ENCODE measurements around the gene ZBTB21. TPM values are rescaled to one million over a fixed set of nuclear protein-coding genes. Genes with fewer than 3 reads are reported as not detected.
"Not testable (repeated sequence)": the region's sequence is repeated elsewhere in the genome, so short reads cannot be mapped to it uniquely, and the experiment has no call there.

The ZBTB21 gene
- polyA plus RNA-seq, 12 donors: 4.5 to 10.4 (median 6.6) TPM; not detected in 1

DNA sequence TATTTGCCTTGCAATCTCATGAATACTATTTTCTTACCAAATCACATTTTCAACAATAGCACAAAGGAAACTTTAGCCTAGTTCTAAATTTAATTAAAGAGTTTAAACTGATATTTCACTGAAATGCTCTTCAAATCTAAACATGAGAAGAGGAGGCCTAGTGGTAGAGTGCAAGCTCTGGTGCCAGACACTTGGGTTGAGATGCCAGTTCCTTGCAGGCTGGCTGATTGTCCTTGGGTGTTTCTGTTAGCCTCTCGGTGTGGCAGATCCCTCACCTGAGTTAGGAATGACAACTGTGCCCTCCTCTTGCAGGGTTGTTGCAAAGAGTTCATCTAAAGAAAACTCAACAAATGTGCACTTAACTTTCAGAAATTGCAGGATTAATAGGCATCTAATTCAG, 12.5 kb downstream of the ZBTB21 start:
- DNase-seq: no peak

DNA sequence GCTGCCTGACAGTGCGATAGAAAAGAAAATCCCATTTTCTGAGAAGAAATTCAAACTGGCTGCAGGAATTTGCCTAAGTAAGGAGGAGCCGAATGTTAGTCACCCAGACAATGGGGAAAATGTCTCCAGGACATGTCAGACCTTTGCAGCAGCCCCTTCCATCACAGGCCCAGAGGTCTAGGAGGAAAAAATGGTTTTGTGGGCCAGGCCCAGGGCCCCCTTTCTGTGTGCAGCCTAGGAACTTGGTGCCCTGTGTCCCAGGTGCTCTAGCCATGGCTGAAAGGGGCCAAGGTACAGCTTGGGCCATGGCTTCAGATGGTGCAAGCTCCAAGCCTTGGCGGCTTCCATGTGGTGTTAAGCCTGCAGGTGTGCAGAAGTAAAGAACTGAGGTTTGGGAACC, 14.6 kb downstream of the ZBTB21 start:
- DNase-seq: no peak

DNA sequence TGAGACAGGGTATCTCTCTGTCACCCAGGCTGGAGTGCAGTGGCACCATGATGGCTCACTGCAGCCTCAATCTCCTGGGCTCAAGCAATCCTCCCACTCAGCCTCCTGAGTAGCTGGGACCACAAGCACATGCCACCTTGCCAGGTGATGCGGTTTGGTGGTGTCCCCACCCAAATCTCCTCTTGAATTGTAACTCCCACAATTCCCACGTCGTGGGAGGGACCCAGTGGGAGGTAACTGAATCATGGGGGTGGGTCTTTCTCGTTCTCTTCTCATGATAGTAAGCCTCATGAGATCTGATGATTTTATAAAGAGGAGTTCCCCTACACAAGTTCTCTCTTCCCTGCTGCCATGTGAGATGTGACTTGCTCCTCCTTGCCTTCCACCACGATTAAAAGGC, 15.5 kb downstream of the ZBTB21 start:
- DNase-seq: not testable (repeated sequence)

DNA sequence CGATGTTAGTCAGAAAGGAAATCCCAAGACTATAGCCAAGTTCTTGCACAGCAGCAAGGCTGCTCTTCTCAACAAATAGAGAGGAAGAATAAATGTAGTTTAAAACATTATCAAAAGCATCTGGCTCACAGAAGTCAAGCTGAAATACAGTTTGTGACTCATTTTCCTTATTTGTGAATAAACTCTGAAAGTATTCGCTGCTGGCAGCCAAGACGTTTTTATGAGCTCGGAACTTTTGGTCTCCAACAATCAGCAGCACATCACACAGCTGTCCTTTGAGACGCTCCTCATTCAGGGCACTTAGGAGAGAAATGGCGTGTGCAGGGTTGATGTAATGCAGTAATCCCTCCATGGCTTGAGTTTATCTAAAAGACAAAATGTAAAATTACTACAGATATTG, 16.4 kb downstream of the ZBTB21 start:
- DNase-seq: no peak

DNA sequence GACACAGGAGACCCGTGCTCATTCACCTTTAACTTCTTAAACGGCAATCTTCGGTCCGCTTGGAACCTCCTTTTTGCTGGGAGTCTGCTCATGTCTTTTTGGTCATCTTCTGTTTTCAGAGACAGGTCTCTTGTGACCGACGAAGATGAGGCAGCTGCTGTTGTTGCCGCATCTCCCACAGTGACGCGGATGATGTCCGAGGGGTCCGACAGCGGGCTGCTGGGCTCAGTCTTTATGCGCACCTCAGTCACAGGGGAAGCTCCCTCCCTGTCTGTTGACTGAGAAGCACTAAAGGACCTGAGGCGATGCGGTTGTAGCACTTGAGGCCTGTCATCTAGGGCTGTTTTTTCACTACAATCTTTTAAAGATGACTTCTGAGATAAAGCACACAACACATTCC, 17.6 kb downstream of the ZBTB21 start:
- DNase-seq: no peak

DNA sequence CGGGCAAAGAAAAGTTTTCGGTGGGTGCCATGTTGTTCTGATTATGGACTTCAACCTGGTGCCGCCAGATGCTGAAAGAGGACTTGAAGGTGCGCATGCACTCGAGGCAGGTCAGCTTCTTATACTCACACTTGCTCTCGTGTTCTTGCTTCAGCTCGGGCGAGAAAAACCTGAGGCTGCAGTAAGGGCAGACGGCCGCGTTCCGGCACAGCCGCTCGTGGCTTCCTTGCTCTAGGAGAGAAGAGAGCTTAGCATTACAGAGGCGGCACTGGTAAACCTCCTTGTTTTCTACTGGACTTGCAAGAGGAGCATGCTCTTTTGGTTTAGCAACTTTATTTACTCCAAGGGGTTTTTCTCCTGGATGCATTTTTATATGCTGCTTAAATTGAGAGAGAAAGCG, 18.5 kb downstream of the ZBTB21 start:
- DNase-seq: no peak

DNA sequence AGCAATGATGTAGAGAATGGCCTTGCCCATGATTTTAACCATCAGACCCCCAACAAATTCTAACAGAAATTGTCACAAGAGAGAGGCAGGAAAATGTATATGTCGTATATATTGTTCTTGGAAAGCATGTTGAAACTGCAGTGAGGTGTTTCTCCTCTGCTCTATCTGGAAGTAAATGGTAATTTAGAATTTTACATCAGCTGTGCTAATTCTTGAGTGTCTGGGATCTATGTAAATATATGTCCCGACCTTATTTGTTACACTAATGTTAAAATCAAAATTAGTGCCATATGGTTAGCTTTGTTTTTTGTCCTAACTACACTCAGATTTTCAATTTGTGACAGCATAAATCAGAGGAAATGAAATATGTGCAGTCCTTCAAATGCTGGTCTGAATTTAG, 20.5 kb downstream of the ZBTB21 start:
- DNase-seq: no peak

DNA sequence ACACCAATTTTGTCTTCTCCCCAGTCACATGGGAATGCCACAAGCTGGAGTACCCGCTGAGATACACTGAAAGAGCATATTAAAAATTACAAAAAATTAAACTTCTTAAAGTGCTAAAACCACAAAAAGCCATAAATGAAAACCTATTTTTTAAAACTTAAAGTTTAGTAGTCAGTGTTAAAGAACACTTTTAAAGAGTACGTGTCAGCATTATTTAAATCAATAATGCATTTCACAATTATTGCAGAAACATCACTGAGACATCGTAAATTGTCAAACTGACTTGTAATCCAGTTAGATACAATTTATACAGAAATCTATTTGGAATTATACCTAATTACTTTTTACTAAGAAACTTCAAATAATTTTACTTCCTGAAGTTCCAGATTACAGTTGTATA, 22.9 kb downstream of the ZBTB21 start:
- no peak for DNase-seq

DNA sequence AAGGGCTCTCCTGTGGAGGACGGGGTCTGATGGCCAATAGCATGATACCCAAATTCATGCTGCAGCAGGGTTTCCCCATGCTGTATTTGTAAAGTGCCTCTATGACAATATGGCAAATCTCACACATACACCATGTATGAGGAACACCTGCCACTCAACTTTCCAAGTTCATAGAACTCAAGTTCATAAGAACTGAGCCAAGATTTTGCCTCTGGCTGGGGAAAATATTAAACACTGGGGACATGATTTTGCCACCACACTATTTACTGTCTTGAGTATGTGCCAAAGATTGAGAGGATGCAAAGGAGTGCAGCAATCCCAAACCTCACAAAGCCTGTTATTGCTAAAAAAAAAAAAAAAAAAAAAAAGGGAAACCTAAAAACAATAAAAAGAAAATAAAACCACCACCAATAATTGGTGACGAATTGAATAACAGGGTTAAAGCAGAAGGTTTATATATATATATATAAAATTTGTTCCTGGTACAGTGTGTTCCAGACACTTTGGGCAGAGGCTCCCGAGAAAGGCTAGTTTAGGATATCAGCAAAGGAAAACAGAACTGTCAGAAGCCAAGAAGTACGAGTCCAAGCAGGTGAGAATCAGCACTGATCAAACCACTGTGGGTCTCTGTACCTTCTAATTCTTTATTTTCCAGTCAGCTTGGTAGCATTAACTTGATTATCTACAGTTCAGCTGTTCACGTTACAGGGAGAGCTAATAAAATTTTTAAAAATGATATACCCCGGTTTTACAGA, 24.3 kb downstream of the ZBTB21 start:
- no peak for DNase-seq

DNA sequence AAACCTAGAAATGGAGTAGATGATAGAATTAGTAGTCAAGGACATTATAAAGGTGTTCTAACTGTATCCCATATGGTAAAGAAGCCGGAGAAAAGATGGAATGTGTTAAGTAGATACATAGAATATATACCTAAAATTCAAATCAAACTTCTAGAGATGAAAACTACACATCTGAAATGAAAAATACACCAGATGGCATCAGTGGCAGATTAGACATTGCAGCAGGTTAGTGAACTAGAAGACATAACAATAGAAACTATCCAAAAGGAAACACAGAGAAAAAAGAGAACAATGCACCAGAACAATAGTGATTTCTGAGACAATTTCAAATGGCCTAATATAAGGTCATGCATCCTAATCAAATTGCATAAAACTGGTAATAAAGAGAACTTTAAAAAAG, 26.9 kb downstream of the ZBTB21 start:
- no peak for DNase-seq

DNA sequence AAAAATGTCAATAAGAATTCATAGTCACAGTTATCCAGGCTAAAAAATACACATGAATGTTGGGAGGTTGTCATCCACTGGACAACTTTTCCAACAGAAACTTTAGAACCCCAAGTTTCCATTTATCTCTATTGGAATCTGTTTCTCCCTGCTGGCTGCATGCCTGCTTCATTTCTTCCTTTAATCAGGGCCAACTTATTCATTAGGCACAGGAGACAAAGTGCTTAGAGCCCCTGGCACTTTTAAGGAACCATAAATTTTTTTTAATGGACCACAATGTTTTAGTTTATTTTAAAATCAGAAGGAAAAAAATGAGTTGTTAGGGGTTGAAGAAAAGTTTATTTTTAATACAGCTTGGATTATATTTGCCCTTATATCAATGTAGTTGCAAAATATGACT, 29.6 kb downstream of the ZBTB21 start:
- DNase-seq: no peak

DNA sequence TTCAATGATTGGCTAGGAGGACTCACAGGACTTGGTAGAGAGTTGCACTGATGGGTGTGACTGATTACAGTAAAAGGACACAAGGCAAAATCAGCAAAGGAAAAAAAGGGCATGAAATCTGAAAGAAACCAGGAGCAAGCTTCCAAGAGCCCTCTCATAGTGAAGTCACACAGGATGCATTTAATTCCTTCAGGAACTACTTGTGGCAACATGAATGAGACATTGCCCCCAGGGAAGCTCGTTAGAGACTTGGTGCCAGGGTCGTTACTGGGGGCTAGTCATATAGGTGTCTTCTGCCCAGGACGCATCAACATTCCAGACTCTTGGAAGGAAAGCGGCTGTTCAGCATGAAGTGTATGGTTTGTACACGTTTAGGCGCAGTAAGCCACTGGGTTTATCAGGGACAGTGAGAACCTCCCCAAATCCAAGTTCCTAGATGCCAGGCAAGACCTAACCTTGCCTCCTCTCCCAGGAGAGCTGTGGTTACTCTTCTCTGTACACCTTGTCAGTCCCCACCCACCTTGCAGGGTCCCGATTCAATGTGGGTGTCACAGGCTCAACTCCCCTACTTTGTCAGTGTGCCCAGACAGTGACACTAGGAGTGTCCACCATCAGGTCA, 30.3 kb downstream of the ZBTB21 start:
- no peak for DNase-seq

DNA sequence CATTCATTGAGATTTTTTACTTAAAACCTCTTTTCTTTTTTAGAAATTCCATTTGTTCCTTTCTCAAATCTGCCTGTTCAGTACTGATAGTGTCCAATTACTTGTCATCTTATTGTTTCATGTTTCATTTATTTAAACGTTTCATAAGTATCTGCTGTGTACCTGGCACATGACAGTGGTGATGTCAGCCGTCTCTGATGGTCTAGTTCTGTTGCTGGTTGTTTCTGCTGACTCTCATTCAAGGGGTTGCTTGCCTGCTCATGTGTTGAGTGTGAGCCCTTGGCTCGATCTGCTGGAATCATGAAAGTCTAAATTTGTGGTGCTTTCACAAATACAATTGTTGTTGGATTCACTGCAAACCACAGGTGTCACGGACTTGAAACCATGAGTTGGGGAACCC, 30.8 kb downstream of the ZBTB21 start:
- no peak for DNase-seq

DNA sequence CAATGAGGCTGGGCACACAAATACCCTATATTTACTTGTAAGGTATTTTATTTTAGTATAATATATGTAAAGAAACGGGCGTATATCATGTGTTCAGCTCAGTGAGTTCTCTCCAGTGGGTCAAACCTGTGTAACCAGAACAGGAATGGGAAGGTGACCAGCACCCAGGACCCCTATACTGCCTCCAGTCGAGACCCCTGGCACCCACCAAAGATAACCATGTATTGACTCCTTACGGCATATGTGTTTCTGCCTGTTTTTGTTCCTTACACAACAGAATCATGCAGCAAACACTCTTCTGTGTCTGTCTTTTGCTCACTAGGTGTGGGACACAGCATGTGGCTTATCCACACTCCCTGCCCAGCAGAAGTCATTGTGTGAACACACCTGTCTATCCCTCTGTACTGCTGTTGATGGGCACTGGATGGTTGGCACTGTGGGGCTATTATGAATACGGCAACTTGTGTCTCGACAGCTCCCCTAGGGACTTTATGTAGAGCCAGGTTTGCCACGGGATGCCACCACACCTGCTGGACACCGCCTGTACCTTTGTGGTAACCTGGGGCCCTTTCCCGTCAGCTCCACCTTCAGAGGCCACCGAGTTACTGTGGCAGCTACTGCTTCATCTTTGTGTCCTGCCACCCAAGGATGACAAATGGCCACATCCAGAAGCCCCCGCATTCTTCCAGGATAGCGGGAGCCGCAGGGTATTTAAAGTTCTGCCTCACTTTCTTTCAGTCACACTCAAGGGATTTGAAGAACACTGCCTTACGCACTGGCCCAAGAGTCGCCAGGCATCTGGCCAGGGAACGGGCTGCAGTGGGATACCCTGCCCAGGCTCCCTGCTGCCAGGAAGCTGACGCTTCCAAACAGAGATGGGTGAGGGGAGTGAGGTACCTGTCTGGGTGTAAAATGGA, 32.9 kb downstream of the ZBTB21 start:
- DNase-seq: no peak

DNA sequence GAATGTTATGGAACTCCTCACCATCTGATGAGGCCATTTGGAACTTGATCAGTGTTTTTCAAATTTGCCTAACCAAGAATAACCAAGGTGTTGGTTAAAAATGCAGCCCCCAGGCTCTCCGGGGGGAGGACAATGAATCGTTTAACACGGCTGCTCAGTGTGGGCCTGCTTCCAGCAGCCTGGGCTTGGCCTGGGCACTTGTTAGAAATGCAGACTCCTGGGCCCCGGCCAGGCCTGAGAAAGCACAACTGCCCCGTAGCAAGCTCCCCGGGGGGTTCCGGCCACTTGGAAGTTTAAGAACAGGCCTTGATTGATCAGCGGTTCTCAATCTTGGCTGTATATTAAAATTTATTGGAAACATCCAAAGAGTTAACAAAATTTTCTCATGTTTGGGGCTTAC, 33.5 kb downstream of the ZBTB21 start:
- no peak for DNase-seq

DNA sequence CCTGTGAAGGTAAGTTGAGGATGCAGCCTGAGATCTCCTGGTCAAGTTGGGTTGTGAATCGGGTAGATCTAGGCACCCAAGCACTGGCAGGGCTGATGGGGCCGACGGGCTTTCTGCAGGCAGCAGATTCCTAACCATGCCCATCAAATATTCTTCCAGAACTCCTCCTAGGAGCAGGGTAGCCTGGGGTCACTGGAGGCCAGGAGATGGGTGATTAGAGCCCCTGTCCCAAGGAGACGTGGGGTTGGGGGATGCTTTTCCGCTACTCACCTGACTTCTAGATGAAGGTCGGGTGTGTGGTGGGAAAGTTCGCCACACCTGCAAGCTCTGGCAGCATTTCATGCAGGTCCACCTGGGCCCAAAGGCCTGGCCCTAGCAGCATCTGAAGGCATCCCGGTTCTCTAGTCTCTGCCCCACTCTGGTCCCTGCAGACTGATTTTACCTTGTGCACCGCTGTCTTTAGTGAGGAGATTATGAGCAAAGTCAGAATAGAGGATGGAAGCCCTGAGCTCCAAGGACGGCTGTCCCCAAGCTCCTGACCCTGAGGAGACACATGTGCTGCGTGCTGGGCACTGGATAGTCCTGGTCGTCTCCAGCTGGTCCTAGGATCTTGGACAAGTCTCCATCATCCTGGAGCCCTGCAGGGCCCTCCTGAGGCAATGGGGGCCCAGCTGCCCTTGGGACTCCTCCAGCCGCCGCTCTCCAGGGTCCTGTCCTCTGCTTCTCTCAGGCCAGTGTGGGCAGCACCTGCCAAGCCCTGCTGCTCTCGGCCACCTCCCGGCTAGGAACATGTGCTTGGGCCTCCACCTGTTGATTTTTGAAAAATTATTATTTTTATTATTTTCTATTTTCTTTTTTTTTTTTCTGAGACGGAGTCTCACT, 34.5 kb downstream of the ZBTB21 start:
- DNase-seq: no peak

DNA sequence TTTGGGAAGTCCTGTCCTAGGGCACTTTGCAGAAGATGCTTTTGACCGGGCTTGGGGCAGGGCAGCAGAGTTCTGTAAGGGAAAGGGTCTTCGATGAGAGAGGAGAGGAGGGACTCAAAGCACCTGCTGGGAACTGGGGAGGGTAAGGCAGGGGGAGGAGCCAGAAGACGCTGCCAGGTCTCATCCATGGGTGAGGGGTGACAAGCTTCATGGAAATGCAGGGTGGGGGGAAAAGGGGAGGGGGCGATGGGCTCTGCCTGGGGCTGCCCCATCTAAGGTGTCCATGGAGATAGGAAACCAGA, 35.5 kb downstream of the ZBTB21 start:
- DNase-seq: no peak

DNA sequence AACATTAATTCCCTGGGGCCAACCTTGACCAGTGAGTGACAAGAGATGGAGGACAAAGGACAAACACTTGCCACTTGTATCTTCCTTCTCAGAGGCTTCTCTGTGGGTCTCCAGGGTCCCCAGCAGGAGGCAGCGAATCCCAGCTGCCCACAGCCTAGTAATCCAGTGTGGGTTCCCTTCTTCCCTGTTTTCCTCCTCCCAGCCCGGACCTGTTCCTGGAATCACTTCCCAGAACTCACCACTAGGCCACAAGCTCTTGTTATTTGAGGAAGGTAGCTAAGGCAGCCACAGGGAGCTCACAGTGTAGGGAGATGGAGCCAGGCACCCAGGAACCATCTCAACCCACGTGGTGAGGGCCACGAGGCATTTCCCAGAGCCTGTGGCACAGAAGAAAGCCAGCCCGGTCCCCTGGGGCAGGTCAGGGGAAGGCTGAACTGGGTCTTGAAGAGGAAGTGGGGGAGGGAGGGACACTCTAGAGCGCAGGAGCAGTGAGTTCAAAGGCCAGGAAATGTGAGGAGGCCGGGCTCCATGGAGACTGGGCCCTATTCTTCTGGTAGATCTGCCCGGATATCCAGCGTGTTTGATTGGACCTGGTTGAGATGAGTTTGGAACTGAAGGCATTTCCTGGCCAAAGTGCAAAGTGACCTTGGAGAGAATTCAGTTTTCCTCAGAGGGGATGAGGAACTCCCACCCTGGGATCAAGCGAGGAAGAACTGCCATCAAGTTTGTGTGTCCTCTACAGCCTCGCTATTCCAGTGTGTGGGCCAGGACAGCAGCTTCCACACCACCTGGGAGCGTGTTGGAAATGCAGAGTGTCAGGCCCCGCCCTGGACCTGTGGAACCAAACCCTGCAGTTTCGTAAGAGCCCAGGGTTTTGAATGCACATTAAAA, 36.1 kb downstream of the ZBTB21 start:
- DNase-seq: no peak

DNA sequence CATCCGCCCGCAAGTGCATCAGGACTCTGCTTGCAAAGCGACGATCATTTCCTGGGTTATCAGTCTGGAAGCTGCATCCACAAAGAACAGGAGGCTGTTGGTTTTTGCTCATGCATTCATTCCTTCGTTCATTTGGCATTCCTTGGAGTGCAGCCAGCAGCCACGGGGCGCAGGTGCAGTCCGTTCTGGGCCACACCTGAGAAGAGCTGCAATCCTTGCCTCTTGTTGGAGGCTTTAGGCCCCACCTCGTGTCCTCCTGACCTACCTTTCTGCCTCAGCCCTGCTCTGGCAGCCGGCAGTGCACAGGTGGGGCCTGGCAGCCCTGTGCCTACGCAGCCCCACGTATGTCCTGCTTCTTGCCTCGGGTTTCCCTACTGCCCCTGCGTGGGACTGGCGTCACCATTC, 36.7 kb downstream of the ZBTB21 start:
- no peak for DNase-seq

DNA sequence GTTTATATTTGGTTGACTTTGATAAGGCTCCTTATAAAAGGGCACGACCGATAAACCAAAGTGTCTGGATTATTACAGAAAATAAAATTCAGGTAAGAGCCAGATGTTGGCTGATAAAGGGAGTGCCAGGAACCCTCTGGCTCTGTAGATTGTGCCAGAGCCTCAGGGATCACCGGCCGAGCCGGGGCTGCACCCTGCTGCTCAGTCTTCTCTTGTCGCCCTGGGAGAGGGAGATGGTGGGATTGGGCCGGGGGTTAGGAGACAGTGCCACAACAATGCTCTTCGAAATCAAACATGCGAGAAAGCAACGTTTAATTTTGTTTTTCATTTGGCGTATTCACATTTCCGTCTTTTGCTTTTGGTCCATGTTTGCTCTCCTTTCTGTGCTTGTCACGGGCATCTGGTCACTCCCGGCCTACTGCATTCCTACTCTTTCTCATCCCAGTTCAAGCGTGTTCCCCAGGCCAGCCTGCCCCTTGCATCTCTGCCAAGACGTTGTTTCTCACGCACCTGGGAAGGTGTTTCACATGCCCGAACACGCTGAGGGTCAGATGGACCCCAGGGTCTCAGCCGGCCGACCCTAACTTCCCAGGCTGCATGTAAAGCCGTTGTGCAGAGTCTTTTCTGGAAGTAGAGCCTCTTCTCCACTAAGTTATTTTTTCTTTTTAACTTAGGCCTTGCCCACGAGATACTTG, 37.5 kb downstream of the ZBTB21 start:
- no peak for DNase-seq

All from muscle of arm (tissue), 12 donors.